ENCODE measurements around the gene COL24A1. TPM values are rescaled to one million over a fixed set of nuclear protein-coding genes. Genes with fewer than 3 reads are reported as not detected.

Gene COL24A1
- total RNA-seq, 1 experiment from 2014 or later: 0.35 TPM

DNA sequence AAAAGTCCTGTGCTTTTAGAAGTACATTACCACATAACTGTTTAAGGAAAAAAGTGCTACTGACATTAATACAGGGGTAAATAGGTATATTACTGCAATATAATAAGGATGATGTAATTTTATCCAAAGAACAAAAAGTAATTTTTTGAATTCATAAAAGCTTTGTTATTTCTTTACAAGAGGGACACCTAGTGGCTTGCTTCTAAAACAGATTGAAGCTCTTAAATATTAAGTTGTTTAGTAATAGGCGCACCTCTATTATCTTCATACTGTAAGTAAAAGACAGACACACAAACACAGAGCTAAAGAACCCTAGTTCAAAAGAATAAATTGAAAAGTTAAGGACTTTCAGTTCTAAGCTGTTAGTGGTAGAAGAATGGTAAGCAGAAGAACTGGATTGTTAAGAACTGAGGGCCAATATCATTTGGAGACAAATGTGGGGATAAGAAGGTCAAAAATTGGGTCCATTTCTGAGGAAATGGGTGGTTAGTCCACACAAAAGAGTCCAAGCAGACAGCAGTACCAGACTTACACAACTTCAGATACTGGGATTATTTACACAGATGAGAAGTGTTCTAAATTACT lies 463.8 kb downstream of the COL24A1 start:
- H2AK5ac ChIP-seq (ENCODE audit: insufficient read length, low read length): no peak overlapping the region
- TF ChIP-seq CTCF (conservative IDR thresholded peaks at IDR 0.05): peak; percentile 58
- H3K79me2 ChIP-seq (ENCODE audit: insufficient read depth, low read length): no peaks in the 10 kb centered on the region
- no peak overlapping the region for H2BK120ac ChIP-seq (ENCODE audit: low read depth, low read length, poor library complexity, severe bottlenecking)
- H2BK15ac ChIP-seq (ENCODE audit: low read depth, low read length): no peak overlapping the region
- H3K4ac ChIP-seq (ENCODE audit: low read depth, low read length): no peak overlapping the region
- no peak overlapping the region for H4K5ac ChIP-seq (ENCODE audit: insufficient read length, low read depth, low read length)
- no peak overlapping the region for H4K8ac ChIP-seq (replicated peaks; ENCODE audit: insufficient read length, low read depth, low read length)
- Mint-ChIP-seq H3K9me3 (no peaks in the 10 kb centered on the region), H3K4me3 (no peak overlapping the region), H3K4me1 (no peaks in the 10 kb centered on the region), H3K27me3 (ENCODE audit: low read depth) (no peaks in the 10 kb centered on the region), H3K27ac (peak overlapping the region in 1 of 3 experiments; percentile 19; a peak in 2 of 7 replicates), H3K36me3 (ENCODE audit: insufficient read depth in 1 of 3, low read depth in 3 of 3) (peaks cover 6 to 13% (median 9%) of the 10 kb centered on the region in 3 experiments; a peak in 5 of 7 replicates)
- H4K91ac ChIP-seq (ENCODE audit: insufficient read length, low read depth, low read length): no peak overlapping the region
- DNase-seq: no peak
- no peak overlapping the region for H3K14ac ChIP-seq (ENCODE audit: insufficient read depth, low read length)
- H3K56ac ChIP-seq (ENCODE audit: insufficient read length, low read depth, low read length): no peak overlapping the region
- no peak overlapping the region for H2AFZ ChIP-seq (ENCODE audit: low read length)
- no peaks in the 10 kb centered on the region for H3K27me3 ChIP-seq (ENCODE audit: insufficient read depth, low read length)
- no peak overlapping the region for H3K23ac ChIP-seq (ENCODE audit: insufficient read length, low read depth, low read length)
- H3K4me1 ChIP-seq (ENCODE audit: insufficient read depth, low read length): no peaks in the 10 kb centered on the region
- no peak overlapping the region for H3K9ac ChIP-seq (ENCODE audit: extremely low read depth, insufficient read length, low read length)
- no peak overlapping the region for H3K18ac ChIP-seq (ENCODE audit: insufficient read length, low read depth, low read length)
- H2BK5ac ChIP-seq (ENCODE audit: insufficient read length, low read length): no peak overlapping the region
- no peak overlapping the region for H3T11ph ChIP-seq (ENCODE audit: low read length)
- peaks cover 3% of the 10 kb centered on the region for H3K79me1 ChIP-seq (ENCODE audit: insufficient read depth, low read depth, low read length, poor library complexity, severe bottlenecking)
- H3K4me2 ChIP-seq (ENCODE audit: insufficient read depth, insufficient read length, low read length): no peak overlapping the region
- no peak overlapping the region for H3K27ac ChIP-seq (ENCODE audit: insufficient read length, low read depth, low read length)
- no peaks in the 10 kb centered on the region for H4K20me1 ChIP-seq (ENCODE audit: control insufficient read depth, insufficient read depth, insufficient read length)
- no peaks in the 10 kb centered on the region for H3K23me2 ChIP-seq (ENCODE audit: insufficient read length, low read depth, low read length, poor library complexity, severe bottlenecking)
- no peaks in the 10 kb centered on the region for H3K9me3 ChIP-seq (ENCODE audit: control insufficient read depth, low read depth, low read length)
- H2BK12ac ChIP-seq (ENCODE audit: insufficient read length, low read depth, low read length): no peak overlapping the region
- H2BK20ac ChIP-seq (ENCODE audit: low read depth, low read length, poor library complexity, severe bottlenecking): no peak overlapping the region
- WGBS (ENCODE audit: extremely low coverage, insufficient read length, low lambda C conversion rate): no CpG with 5 or more reads among the region's 1 CpG
